Stimulated activated CD8-positive, alpha-beta memory T cell treated with anti-CD3 and anti-CD28 coated beads, Interleukin-4, amount 100 ng/mL, for 48 hours (primary cell): ENCODE data around the gene PTGFRN.
"Not testable (repeated sequence)": the region's sequence is repeated elsewhere in the genome, so short reads cannot be mapped to it uniquely, and the experiment has no call there.

Experiments used
- DNase-seq: peaks from one replicate; pipeline ENCODE4 v3.0.0-alpha.2; 2020

PTGFRN gene

GRCh38 chr1:116945996-116946395 is 36.3 kb downstream of the PTGFRN start:
- DNase-seq = no peak

GRCh38 chr1:116947092-116947860 is 37.6 kb downstream of the PTGFRN start:
- no peak for DNase-seq

- no peak for DNase-seq
Observed at GRCh38 chr1:116948046-116948445, 38.3 kb downstream of the PTGFRN start.

GRCh38 chr1:116948642-116949041 is 38.9 kb downstream of the PTGFRN start:
- no peak for DNase-seq

GRCh38 chr1:116949213-116949985 is 39.7 kb downstream of the PTGFRN start:
- DNase-seq = no peak

GRCh38 chr1:116950517-116951199 is 40.9 kb downstream of the PTGFRN start:
- no peak for DNase-seq

GRCh38 chr1:116951200-116951935 is 41.7 kb downstream of the PTGFRN start:
- DNase-seq = no peak

- no peak for DNase-seq
Observed at GRCh38 chr1:116952738-116953275, 43.1 kb downstream of the PTGFRN start.

- no peak for DNase-seq
Observed at GRCh38 chr1:116954440-116954839, 44.7 kb downstream of the PTGFRN start.

- DNase-seq = no peak
Observed at GRCh38 chr1:116956378-116956777, 46.7 kb downstream of the PTGFRN start.

- no peak for DNase-seq
Observed at GRCh38 chr1:116957646-116958045, 47.9 kb downstream of the PTGFRN start.

- no peak for DNase-seq
Observed at GRCh38 chr1:116958110-116958509, 48.4 kb downstream of the PTGFRN start.

- no peak for DNase-seq
Observed at GRCh38 chr1:116958977-116959376, 49.3 kb downstream of the PTGFRN start.

GRCh38 chr1:116961606-116962005 is 51.9 kb downstream of the PTGFRN start:
- DNase-seq = no peak

- DNase-seq = no peak
Observed at GRCh38 chr1:116962987-116963639, 53.4 kb downstream of the PTGFRN start.

GRCh38 chr1:116966791-116967190 is 57.1 kb downstream of the PTGFRN start:
- no peak for DNase-seq

GRCh38 chr1:116968724-116969123 is 59.0 kb downstream of the PTGFRN start:
- DNase-seq = no peak

- no peak for DNase-seq
Observed at GRCh38 chr1:116971258-116971860, 61.6 kb downstream of the PTGFRN start.

GRCh38 chr1:116971965-116972673 is 62.4 kb downstream of the PTGFRN start:
- DNase-seq = no peak

GRCh38 chr1:116972674-116973030 is 62.9 kb downstream of the PTGFRN start:
- DNase-seq = no peak

GRCh38 chr1:116980309-116980708 is 70.6 kb downstream of the PTGFRN start:
- not testable (repeated sequence) for DNase-seq
